ENCODE results near the gene ZNF728. TPM values are rescaled to one million over a fixed set of nuclear protein-coding genes. Genes with fewer than 3 reads are reported as not detected.
"Not testable (repeated sequence)": the region's sequence is repeated elsewhere in the genome, so short reads cannot be mapped to it uniquely, and the experiment has no call there.

ZNF728 gene
- total RNA-seq, 1 experiment from 2014 or later = not detected

- no peak overlapping the region for H3K27ac ChIP-seq (ENCODE audit: low read length)
- no TSS peak for BruUV-seq (replicated peaks)
- H3K4me3 ChIP-seq (ENCODE audit: low read depth in 2 of 2, low read length in 2 of 2) = no peak overlapping the region
- H3K4me1 ChIP-seq (ENCODE audit: control insufficient read depth, insufficient read depth, low read length) = no peaks in the 10 kb centered on the region
- peaks cover 13% of the 10 kb centered on the region; the same call in 1 of the 2 replicates for H3K9me3 ChIP-seq (ENCODE audit: control insufficient read depth, insufficient read depth, low read depth, low read length)
- ChIA-PET CTCF (no interaction called here), POLR2A (no interaction called here)
- intact Hi-C loops (cut with micrococcal nuclease; ENCODE audit: unreplicated experiment) (no loop called here), in situ Hi-C loops (cut with HindIII; ENCODE audit: low pct_unique_long_range_greater_than_20kb, low sequenced_read_pairs) (no loop called here)
- no peaks in the 10 kb centered on the region for H3K36me3 ChIP-seq (ENCODE audit: control insufficient read depth, insufficient read depth, low read length)
- DNase-seq (ENCODE audit: low read depth, low spot score) (no peak), ATAC-seq (no peak)
- no peak for TF ChIP-seq POLR2AphosphoS5 (IDR thresholded peaks at IDR 0.05; ENCODE audit: low read depth, low read length)
- H3K27me3 ChIP-seq (ENCODE audit: control insufficient read depth, insufficient read depth, low read length) = no peaks in the 10 kb centered on the region
These were observed 26.7 kb downstream of the ZNF728 start for GRCh38 chr19:22976248-22976647.

DNA sequence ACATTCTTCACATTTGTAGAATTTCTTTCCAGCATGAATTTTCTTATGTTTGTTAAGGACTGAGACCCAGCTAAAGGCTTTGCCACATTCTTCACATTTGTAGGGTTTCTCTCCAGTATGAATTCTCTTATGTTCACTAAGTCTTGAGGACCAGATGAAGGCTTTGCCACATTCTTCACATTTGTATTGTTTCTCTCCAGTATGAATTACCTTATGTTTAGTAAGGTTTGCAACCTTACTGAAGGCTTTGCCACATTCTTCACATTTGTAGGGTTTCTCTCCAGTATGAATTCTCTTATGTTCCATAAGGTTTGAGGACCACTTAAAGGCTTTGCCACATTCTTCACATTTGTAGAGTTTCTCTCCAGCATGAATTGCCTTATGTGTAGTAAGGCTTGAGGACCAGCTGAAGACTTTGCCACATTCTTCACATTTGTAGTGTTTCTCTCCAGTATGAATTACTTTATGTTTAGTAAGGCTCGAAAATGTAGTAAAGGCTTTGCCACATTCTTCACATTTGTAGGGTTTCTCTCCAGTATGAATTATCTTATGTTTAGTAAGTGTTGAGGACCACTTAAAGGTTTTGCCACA is 27.3 kb downstream of the ZNF728 start:
- intact Hi-C loops (cut with micrococcal nuclease; ENCODE audit: unreplicated experiment); POLR2A ChIA-PET; BruUV-seq (replicated peaks); H3K36me3 ChIP-seq (ENCODE audit: control insufficient read depth, insufficient read depth, low read length); DNase-seq (ENCODE audit: low read depth, low spot score); CTCF ChIA-PET; H3K27me3 ChIP-seq (ENCODE audit: control insufficient read depth, insufficient read depth, low read length); H3K4me1 ChIP-seq (ENCODE audit: control insufficient read depth, insufficient read depth, low read length); H3K4me3 ChIP-seq (ENCODE audit: low read depth in 2 of 2, low read length in 2 of 2); H3K27ac ChIP-seq (ENCODE audit: low read length); in situ Hi-C loops (cut with HindIII; ENCODE audit: low pct_unique_long_range_greater_than_20kb, low sequenced_read_pairs); ATAC-seq: not testable (repeated sequence)
- peaks cover 13% of the 10 kb centered on the region; the same call in 1 of the 2 replicates for H3K9me3 ChIP-seq (ENCODE audit: control insufficient read depth, insufficient read depth, low read depth, low read length)

DNA sequence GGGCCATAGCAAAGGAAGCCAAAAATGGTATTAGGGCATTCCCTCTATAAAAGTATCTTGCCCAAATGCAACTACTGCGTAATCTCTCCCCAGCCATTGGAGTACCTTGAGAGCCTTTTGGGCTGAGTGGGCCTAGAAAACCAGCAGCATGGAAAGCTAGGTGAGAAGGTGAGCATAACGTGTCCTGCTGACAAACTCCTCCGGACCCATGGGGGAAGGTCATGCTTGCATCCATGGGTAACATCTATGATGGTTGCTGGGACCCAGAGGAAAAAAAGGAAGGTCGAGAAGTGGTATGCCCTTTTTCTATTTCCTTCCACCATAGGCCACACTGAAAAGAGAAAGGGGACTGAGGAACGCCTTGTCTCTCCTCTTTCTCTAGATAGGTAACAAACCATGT is 57.4 kb downstream of the ZNF728 start:
- H3K9me3 ChIP-seq (ENCODE audit: control insufficient read depth, insufficient read depth, low read depth, low read length) = no peaks in the 10 kb centered on the region
- ATAC-seq = no peak
- DNase-seq (ENCODE audit: low read depth, low spot score) = no peak
- in situ Hi-C loops (cut with HindIII; ENCODE audit: low pct_unique_long_range_greater_than_20kb, low sequenced_read_pairs) (no loop called here), intact Hi-C loops (cut with micrococcal nuclease; ENCODE audit: unreplicated experiment) (no loop called here)
- no peaks in the 10 kb centered on the region for H3K36me3 ChIP-seq (ENCODE audit: control insufficient read depth, insufficient read depth, low read length)
- H3K4me1 ChIP-seq (ENCODE audit: control insufficient read depth, insufficient read depth, low read length) = no peaks in the 10 kb centered on the region
- H3K27ac ChIP-seq (ENCODE audit: low read length) = no peak overlapping the region
- ChIA-PET CTCF (no interaction called here), POLR2A (no interaction called here)
- no peaks in the 10 kb centered on the region for H3K27me3 ChIP-seq (ENCODE audit: control insufficient read depth, insufficient read depth, low read length)
- H3K4me3 ChIP-seq (ENCODE audit: low read depth in 2 of 2, low read length in 2 of 2) = no peak overlapping the region
- TF ChIP-seq CTCF (IDR thresholded peaks at IDR 0.05) = no peak
- TF ChIP-seq, protein P1, sequence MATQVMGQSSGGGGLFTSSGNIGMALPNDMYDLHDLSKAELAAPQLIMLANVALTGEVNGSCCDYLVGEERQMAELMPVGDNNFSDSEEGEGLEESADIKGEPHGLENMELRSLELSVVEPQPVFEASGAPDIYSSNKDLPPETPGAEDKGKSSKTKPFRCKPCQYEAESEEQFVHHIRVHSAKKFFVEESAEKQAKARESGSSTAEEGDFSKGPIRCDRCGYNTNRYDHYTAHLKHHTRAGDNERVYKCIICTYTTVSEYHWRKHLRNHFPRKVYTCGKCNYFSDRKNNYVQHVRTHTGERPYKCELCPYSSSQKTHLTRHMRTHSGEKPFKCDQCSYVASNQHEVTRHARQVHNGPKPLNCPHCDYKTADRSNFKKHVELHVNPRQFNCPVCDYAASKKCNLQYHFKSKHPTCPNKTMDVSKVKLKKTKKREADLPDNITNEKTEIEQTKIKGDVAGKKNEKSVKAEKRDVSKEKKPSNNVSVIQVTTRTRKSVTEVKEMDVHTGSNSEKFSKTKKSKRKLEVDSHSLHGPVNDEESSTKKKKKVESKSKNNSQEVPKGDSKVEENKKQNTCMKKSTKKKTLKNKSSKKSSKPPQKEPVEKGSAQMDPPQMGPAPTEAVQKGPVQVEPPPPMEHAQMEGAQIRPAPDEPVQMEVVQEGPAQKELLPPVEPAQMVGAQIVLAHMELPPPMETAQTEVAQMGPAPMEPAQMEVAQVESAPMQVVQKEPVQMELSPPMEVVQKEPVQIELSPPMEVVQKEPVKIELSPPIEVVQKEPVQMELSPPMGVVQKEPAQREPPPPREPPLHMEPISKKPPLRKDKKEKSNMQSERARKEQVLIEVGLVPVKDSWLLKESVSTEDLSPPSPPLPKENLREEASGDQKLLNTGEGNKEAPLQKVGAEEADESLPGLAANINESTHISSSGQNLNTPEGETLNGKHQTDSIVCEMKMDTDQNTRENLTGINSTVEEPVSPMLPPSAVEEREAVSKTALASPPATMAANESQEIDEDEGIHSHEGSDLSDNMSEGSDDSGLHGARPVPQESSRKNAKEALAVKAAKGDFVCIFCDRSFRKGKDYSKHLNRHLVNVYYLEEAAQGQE (IDR thresholded peaks at IDR 0.05; ENCODE audit: insufficient read depth in 1 of 2, low read depth in 2 of 2, low read length in 1 of 2) = no peak
- TF ChIP-seq TCF7L2 (IDR thresholded peaks at IDR 0.05; ENCODE audit: low read depth, low read length) = no peak
- no peak for TF ChIP-seq POLR2AphosphoS5 (IDR thresholded peaks at IDR 0.05; ENCODE audit: low read depth, low read length)
- TF ChIP-seq SIN3A (IDR thresholded peaks at IDR 0.05; ENCODE audit: borderline replicate concordance, insufficient read depth, low read depth, low read length) = no peak
- no TSS peak for BruUV-seq (replicated peaks)

Measured in Panc1 (cell line).